ENCODE results near the gene RRBP1.

Gene RRBP1

GRCh38 chr20:17634661-17635331 is 47.2 kb downstream of the RRBP1 start:
- DNase-seq, result peak; percentile 73 to 86 (median 83)

DNA sequence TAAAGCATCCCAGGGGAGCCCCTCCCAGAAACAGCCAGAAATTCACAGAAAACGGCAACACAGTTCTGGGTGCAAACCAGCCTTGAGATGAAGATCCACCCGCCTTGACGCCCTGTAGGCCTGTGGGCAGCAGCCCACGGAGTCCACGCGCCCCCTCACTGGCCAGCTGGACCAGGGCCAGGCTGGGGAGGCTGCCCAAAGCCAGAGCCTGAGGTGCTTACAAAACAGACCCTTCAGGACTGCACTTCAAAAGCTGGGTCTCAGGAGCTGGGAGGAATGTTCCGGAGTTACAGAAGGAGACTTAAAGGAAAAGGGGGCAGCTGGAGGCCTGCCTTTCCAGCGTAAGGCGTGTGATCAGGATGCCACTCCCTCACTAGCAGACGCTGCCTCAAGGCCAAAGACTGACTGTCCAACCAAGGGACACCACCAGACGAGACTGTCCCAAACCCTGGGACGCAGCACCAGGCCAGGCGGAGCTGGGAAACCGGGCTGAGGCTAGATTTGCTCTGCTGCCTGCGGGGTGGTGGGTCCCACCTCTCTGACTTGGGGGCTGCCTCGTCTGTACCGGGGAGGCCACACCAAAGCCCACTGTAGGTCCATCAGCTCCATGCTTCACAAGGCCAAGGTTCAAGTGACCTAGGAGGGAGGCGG is 48.1 kb downstream of the RRBP1 start:
- no peak for DNase-seq

GRCh38 chr20:17633221-17633849 is 48.7 kb downstream of the RRBP1 start:
- DNase-seq, result no peak

- DNase-seq, result no peak
Observed at GRCh38 chr20:17631576-17632319, 50.3 kb downstream of the RRBP1 start.

- DNase-seq, result no peak
Observed at GRCh38 chr20:17630806-17631195, 51.2 kb downstream of the RRBP1 start.

GRCh38 chr20:17630151-17630805 is 51.8 kb downstream of the RRBP1 start:
- no peak for DNase-seq

GRCh38 chr20:17629678-17630089 is 52.4 kb downstream of the RRBP1 start:
- DNase-seq, result no peak

DNA sequence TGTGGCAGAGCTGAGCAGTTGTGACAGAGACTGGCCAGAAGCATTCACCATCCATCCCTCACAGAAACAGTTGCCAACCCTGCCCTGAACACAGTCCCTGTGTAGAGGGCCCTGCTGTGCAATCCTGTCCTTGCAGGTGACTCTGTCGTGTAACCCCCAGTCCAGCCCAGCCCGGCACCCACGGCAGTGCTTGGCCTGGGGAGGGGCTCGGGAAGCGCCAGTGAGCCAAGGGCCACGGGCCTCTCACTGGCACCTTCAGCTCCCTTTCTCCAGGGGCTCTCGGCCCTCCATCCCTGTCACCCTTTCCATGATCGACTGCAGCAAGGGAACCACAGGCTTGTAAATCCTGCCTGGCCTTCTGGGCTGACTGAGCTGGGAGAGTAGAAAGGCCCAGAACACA is 53.0 kb downstream of the RRBP1 start:
- no peak for DNase-seq

DNA sequence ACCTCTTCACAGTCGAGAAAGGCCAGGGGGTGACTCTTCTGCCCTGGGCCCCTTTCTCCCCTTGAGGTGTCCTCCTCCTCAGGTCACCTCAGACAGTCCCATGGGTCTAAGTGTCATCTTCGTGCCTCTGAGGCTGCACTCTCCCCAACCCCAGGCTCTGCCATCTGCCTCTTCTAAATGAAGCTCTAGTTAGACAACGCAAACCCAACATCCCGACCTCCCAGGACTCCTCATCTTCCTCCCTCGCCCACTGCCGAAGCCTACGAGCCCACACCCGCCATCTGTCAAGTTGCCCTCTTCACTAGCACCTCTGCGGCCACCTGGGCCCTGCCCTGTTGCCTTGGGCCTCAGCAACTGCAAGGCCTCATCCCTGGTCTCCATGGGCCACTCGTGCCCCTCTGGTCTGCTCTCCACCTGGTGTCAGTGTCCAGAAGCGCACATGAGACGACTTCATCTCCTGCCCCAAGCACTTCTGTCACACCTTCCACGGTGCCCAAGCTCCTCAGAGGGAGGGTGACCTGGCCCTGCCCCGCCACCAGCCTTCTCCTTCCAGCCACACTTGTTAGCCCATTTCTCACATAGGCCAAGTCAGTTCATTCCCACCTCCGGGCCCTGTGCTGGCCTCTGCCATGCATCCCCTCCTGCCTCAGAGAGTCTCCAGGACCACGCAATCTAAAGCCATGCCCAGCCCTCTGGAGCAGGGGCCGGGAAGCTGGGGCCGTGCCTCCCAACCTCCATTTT is 53.8 kb downstream of the RRBP1 start:
- no peak for DNase-seq

GRCh38 chr20:17627101-17627955 is 54.7 kb downstream of the RRBP1 start:
- peak in 1 of 4 experiments; percentile 48 for DNase-seq

- DNase-seq, result no peak
Observed at GRCh38 chr20:17626217-17627007, 55.6 kb downstream of the RRBP1 start.

- DNase-seq, result no peak
Observed at GRCh38 chr20:17625246-17626051, 56.6 kb downstream of the RRBP1 start.

DNA sequence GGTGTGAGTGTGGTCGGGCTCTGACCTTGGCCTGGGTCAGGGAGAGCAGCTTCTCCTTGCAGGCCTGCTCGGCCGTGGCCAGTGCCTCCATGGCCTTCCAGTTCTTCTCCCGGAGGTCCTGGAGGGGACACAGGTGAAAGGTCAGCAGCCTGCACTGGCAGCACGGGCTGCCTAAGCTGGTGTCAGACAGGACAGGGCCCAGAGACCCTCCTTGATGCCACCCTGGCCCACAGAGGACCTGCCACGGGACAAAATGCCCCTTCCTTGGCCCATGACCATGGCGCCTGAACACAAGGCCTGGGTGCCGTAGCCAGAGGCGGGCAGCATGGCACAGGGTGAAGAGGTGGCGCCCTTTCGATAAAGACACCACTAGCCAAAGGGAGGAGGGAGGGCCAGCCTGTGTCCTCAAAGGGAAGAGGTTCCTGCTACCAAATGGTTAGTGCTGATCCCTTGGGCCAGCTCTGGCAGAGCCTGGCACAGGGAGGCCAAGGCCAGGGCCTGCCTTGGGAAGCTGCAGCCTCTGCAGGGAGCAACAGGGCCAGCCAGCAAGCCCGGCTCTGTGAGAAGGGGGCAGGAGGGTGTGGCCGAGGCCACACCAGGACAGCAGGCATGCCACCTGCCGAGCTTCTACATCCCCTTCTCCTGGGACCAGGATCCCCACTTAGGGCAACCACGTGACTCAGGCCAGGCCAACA is 57.3 kb downstream of the RRBP1 start:
- no peak for DNase-seq

DNA sequence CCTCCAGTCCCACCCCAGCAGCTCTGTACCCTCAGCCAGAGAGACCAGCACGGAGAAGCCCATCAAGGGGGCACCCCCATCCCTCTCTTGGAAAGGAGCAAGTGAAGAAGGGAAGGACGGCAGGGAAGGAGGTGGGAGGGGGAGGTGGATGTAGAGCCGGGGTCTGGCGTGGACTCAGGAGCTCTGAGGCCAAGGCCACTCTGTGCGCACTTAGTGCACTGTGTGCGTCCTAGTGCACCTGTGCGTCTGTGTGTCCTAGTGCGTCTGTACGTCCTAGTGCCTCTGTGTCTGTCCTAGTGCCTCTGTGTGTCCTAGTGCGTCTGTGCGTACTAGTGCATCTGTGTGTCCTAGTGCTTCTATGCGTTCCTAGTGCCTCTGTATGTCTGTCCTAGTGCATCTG is 58.0 kb downstream of the RRBP1 start:
- no peak for DNase-seq

GRCh38 chr20:17622851-17623508 is 59.1 kb downstream of the RRBP1 start:
- no peak for DNase-seq

- DNase-seq, result no peak
Observed at GRCh38 chr20:17622086-17622850, 59.8 kb downstream of the RRBP1 start.

Measured in suppressor macrophage (primary cell).